Adipocyte (in vitro differentiated cells): ENCODE results near the gene LCN6.

Source experiments
- DNase-seq: peaks from one replicate; pipeline ENCODE4 v3.0.0-alpha.2; 2015; ENCODE audit warnings: low read depth
- H3K27me3 ChIP-seq: replicated peaks from 2 replicates; pipeline ENCODE4 v1.7.0; 2013; ENCODE audit warnings: mild to moderate bottlenecking, low read length, moderate library complexity; ENCODE audit not compliant: control insufficient read depth, insufficient read depth
- H3K36me3 ChIP-seq: 2 replicates; pipeline ENCODE4 v1.7.0; 2013; ENCODE audit warnings: low read length, mild to moderate bottlenecking, moderate library complexity; ENCODE audit not compliant: control insufficient read depth, insufficient read depth, severe bottlenecking
- H3K4me1 ChIP-seq: 2 replicates; pipeline ENCODE4 v1.7.0; 2013; ENCODE audit warnings: mild to moderate bottlenecking, low read length, moderate library complexity; ENCODE audit not compliant: control insufficient read depth, insufficient read depth
- H3K4me3 ChIP-seq: 2 replicates; pipeline ENCODE4 v1.7.0; 2013; ENCODE audit warnings: mild to moderate bottlenecking, low read length, moderate library complexity
- H3K9ac ChIP-seq: 2 replicates; pipeline ENCODE4 v1.7.0; 2013; ENCODE audit warnings: mild to moderate bottlenecking, low read length, moderate library complexity
- H3K9me3 ChIP-seq: 2 replicates; pipeline ENCODE4 v1.7.0; 2013; ENCODE audit warnings: mild to moderate bottlenecking, low read length, moderate library complexity; ENCODE audit not compliant: control insufficient read depth

Gene LCN6

DNA sequence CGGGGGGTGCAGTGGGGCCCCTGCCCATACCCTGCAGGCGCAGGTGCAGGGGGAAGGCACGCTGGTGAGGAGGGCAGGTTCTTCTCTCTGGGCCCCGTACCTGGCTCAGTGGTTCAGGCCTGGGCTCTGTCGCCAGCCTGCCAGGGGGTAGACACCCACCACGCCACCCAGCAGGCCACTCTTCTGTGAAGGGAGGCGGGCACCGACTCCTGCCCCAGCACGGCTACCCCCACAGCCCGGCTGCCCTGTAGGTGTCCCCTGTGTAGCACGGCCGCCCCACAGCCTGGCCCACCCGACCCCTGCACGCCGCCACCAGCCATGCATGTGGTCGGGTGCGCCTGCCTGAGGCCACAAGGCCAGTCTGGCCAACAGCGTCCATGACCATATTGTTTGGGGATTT lies 1.7 kb downstream of the LCN6 start:
- no peak overlapping the region for H3K9ac ChIP-seq
- DNase-seq: no peak

DNA sequence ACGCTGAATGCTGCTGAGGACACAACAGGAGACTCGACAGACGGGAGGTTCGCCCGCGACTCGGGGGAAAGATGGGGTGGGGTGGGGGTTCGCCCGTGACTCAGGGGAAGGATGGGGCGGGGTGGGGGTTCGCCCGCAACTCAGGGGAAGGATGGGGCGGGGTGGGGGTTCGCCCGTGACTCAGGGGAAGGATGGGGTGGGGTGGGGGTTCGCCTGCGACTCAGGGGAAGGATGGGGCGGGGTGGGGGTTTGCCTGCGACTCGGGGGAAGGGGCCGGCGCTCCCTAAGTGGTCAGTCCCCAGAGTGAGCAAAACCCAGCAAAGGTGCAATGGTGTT lies 2.2 kb downstream of the LCN6 start:
- DNase-seq: no peak
- H3K4me3 ChIP-seq: no peak overlapping the region

More for the DNA sequence above, 1.7 kb downstream of the LCN6 start:
- H3K27me3 ChIP-seq: peaks cover 17% of the 10 kb centered on the region
- no peaks in the 10 kb centered on the region for H3K36me3 ChIP-seq
- H3K4me3 ChIP-seq: no peak overlapping the region
- H3K9me3 ChIP-seq: peaks cover 7% of the 10 kb centered on the region
- peaks cover 4% of the 10 kb centered on the region for H3K4me1 ChIP-seq

GRCh38 chr9:136745389-136746154 lies 2.8 kb downstream of the LCN6 start:
- no peaks in the 10 kb centered on the region for H3K36me3 ChIP-seq
- H3K4me1 ChIP-seq: peaks cover 11% of the 10 kb centered on the region
- no peak for DNase-seq
- no peak overlapping the region for H3K4me3 ChIP-seq
- no peak overlapping the region for H3K9ac ChIP-seq
- H3K27me3 ChIP-seq: peaks cover 25% of the 10 kb centered on the region
- H3K9me3 ChIP-seq: no peaks in the 10 kb centered on the region

More for the DNA sequence above, 2.2 kb downstream of the LCN6 start:
- H3K9ac ChIP-seq: no peak overlapping the region
- H3K36me3 ChIP-seq: no peaks in the 10 kb centered on the region
- peaks cover 9% of the 10 kb centered on the region for H3K4me1 ChIP-seq
- H3K9me3 ChIP-seq: peaks cover 2% of the 10 kb centered on the region
- H3K27me3 ChIP-seq: peaks cover 20% of the 10 kb centered on the region

DNA sequence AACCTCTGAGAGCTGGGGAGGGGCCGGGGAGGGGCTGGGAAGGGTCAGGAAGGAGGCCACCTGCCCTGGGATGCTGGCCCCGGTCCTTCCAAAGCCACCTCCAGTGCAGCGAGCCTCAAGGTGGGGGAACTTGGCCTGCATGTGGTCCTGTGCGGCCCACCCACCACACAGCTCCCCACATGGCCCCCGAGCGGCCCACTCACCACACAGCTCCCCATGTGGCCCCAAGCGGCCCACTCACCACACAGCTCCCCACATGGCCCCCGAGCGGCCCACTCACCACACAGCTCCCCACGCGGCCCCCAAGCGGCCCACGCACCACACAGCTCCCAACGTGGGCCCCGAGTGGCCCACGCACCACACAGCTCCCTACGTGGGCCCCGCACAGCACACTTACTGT lies 3.6 kb downstream of the LCN6 start:
- H3K27me3 ChIP-seq: peaks cover 33% of the 10 kb centered on the region

GRCh38 chr9:136743639-136744211 lies 4.6 kb downstream of the LCN6 start:
- H3K27me3 ChIP-seq: peaks cover 43% of the 10 kb centered on the region
- H3K9ac ChIP-seq: no peak overlapping the region
- H3K4me1 ChIP-seq: peaks cover 11% of the 10 kb centered on the region
- H3K4me3 ChIP-seq: no peak overlapping the region
- DNase-seq: no peak
- no peaks in the 10 kb centered on the region for H3K9me3 ChIP-seq
- H3K36me3 ChIP-seq: no peaks in the 10 kb centered on the region

More for the DNA sequence above, 3.6 kb downstream of the LCN6 start:
- Histone ChIP-seq H3K9ac (no peak overlapping the region), H3K36me3 (no peaks in the 10 kb centered on the region), H3K9me3 (no peaks in the 10 kb centered on the region), H3K4me1 (peaks cover 11% of the 10 kb centered on the region), H3K4me3 (no peak overlapping the region)
- no peak for DNase-seq

GRCh38 chr9:136742591-136743391 lies 5.5 kb downstream of the LCN6 start, which contains the start of gene LCN10:
Gene LCN10 (minus strand): TSS chr9:136742940. CDS start chr9:136742903, 37 bp downstream.
- peaks cover 11% of the 10 kb centered on the region for H3K4me1 ChIP-seq
- no peaks in the 10 kb centered on the region for H3K36me3 ChIP-seq
- no peak within 1 kb of the TSS for H3K4me3 ChIP-seq
- H3K9ac ChIP-seq: no peak within 1 kb of the TSS
- H3K9me3 ChIP-seq: no peaks in the 10 kb centered on the region
- no peak for DNase-seq
- H3K27me3 ChIP-seq: peaks cover 50% of the 10 kb centered on the region

GRCh38 chr9:136741883-136742571 lies 6.3 kb downstream of the LCN6 start:
- H3K27me3 ChIP-seq: peaks cover 52% of the 10 kb centered on the region
- no peaks in the 10 kb centered on the region for H3K9me3 ChIP-seq
- DNase-seq: no peak
- peaks cover 11% of the 10 kb centered on the region for H3K4me1 ChIP-seq
- H3K36me3 ChIP-seq: no peaks in the 10 kb centered on the region
- H3K9ac ChIP-seq: no peak overlapping the region
- no peak overlapping the region for H3K4me3 ChIP-seq

DNA sequence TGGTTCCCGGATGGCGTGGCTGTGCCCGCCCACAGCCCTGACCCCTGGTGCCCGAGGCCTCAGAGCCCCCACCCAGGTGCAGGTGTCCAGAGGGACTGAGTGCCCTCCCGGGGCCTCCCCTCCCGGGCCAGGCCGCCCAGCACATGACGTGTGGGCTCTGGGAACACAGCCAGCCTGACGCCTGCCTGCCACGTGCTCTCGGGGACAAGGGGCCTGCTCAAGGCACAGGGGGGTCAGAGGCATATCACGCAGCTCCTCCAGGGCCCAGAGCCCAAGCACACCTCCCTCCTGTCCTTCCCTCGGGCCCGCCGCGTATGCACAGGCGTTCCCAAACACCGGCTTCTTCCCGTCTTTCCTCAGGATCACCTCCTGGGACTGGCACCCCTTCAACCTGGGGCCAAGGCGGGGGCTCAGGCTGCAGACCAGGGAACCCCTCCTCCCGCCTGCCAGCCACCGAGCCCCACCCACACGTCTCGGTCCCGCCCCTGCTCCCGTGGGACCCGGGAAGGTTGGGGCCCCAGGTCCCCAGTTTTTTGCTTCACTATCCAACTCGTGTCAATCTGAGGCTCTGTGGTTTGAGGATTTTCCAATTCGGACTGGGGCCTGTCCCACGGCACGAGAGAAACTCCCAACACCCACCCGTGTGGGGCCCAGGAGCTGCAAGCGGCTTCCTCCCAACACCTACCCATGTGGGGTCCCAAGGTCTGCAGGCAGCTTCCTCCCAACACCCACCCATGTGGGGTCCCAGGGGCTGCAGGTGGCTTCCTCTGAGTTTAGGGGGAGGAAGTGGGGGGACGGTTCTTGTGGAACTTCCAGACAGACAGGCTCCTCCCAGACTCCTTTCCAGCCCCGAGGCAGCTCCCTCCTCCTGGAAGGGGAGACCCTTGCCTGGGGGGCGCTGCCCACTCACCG lies 7.1 kb downstream of the LCN6 start:
- H3K36me3 ChIP-seq: no peaks in the 10 kb centered on the region
- no peaks in the 10 kb centered on the region for H3K9me3 ChIP-seq
- H3K27me3 ChIP-seq: peaks cover 52% of the 10 kb centered on the region
- H3K4me1 ChIP-seq: peaks cover 11% of the 10 kb centered on the region
- peak; percentile 48 for DNase-seq
- no peak overlapping the region for H3K4me3 ChIP-seq
- no peak overlapping the region for H3K9ac ChIP-seq

DNA sequence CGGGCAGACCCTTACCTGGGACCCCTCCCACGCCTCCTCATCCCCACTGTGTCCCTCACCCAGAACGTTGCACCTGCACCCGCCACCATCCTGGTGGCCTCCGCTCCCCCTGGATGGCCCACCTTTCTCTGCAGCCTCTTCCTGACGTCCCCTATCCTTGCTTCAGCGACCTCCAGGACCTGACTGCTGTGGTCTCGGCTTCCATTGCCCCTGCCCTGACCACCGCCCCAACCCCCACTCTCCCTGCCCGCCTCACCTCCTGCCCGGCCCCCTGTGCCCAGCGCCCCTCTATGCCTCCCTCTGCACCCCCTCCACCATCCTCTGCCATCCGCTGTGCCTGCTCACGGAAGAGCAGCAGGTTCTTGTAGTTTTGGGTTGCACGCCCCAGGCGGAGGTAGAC lies 7.8 kb downstream of the LCN6 start:
- DNase-seq: no peak
- H3K4me1 ChIP-seq: peaks cover 11% of the 10 kb centered on the region
- no peak overlapping the region for H3K9ac ChIP-seq
- H3K9me3 ChIP-seq: no peaks in the 10 kb centered on the region
- H3K36me3 ChIP-seq: no peaks in the 10 kb centered on the region
- H3K27me3 ChIP-seq: peaks cover 50% of the 10 kb centered on the region
- H3K4me3 ChIP-seq: no peak overlapping the region

- Histone ChIP-seq H3K9me3 (no peaks in the 10 kb centered on the region), H3K27me3 (peaks cover 49% of the 10 kb centered on the region), H3K4me3 (no peak overlapping the region), H3K9ac (no peak overlapping the region), H3K36me3 (no peaks in the 10 kb centered on the region), H3K4me1 (peaks cover 11% of the 10 kb centered on the region)
- no peak for DNase-seq
These were observed 8.3 kb downstream of the LCN6 start for GRCh38 chr9:136740069-136740468.
